NOMO-1 treated with dmso at 0.1 percent for 144 hours (cell line): ENCODE data around the gene PCCA.
"Not testable (repeated sequence)": the region's sequence is repeated elsewhere in the genome, so short reads cannot be mapped to it uniquely, and the experiment has no call there.

Experiments used
- DNase-seq: peaks from one replicate; lab custom pipeline; 2025; ENCODE audit not compliant: unreplicated experiment; lab: John Stamatoyannopoulos, UW

Gene PCCA

GRCh38 chr13:100234006-100234405 lies 145.1 kb downstream of the PCCA start:
- DNase-seq: no peak

- DNase-seq: no peak
Measured at GRCh38 chr13:100234524-100235136, 145.7 kb downstream of the PCCA start.

GRCh38 chr13:100235311-100235901 lies 146.5 kb downstream of the PCCA start:
- peak; percentile 49 for DNase-seq

GRCh38 chr13:100240109-100240779 lies 151.4 kb downstream of the PCCA start:
- DNase-seq: no peak

GRCh38 chr13:100244431-100244830 lies 155.5 kb downstream of the PCCA start:
- no peak for DNase-seq

- no peak for DNase-seq
Measured at GRCh38 chr13:100245104-100245503, 156.2 kb downstream of the PCCA start.

GRCh38 chr13:100247937-100248336 lies 159.0 kb downstream of the PCCA start:
- DNase-seq: no peak

GRCh38 chr13:100254002-100254401 lies 165.1 kb downstream of the PCCA start:
- DNase-seq: no peak

GRCh38 chr13:100262404-100262803 lies 173.5 kb downstream of the PCCA start:
- DNase-seq: no peak

GRCh38 chr13:100266026-100266425 lies 177.1 kb downstream of the PCCA start:
- DNase-seq: no peak

- DNase-seq: no peak
Measured at GRCh38 chr13:100269837-100270236, 180.9 kb downstream of the PCCA start.

- DNase-seq: no peak
Measured at GRCh38 chr13:100273138-100273537, 184.2 kb downstream of the PCCA start.

GRCh38 chr13:100273552-100273951 lies 184.7 kb downstream of the PCCA start:
- DNase-seq: no peak

GRCh38 chr13:100274942-100275506 lies 186.1 kb downstream of the PCCA start:
- DNase-seq: no peak

- no peak for DNase-seq
Measured at GRCh38 chr13:100275746-100276145, 186.9 kb downstream of the PCCA start.

GRCh38 chr13:100280681-100281080 lies 191.8 kb downstream of the PCCA start:
- DNase-seq: no peak

- DNase-seq: not testable (repeated sequence)
Measured at GRCh38 chr13:100282306-100282705, 193.4 kb downstream of the PCCA start.

- no peak for DNase-seq
Measured at GRCh38 chr13:100290165-100290801, 201.4 kb downstream of the PCCA start.

GRCh38 chr13:100291624-100292023 lies 202.7 kb downstream of the PCCA start:
- no peak for DNase-seq

- no peak for DNase-seq
Measured at GRCh38 chr13:100297413-100297812, 208.5 kb downstream of the PCCA start.

- no peak for DNase-seq
Measured at GRCh38 chr13:100298116-100298681, 209.3 kb downstream of the PCCA start.
